IMR-90 (cell line): Measurements from ENCODE around the gene NKPD1. TPM values are rescaled to one million over a fixed set of nuclear protein-coding genes. Genes with fewer than 3 reads are reported as not detected.

Experiments
- ATAC-seq: fragments of 200-7000 bp; cut with Tn5 transposase; 2 replicates; pipeline ENCODE4 v1.9.1; 2020; ENCODE audit warnings: low read depth, mild to moderate bottlenecking, moderate library complexity
- BruUV-seq: library from RNA; stranded (reverse); fragments of 400-500 nt; replicated peaks from 2 replicates; lab custom pipeline; 2021; lab: Mats Ljungman, UMichigan
- CTCF ChIA-PET: fragments of 300-600 bp; formaldehyde crosslinking; extraction: SDS; loops from one replicate; lab custom pipeline; 2021; ENCODE audit warnings: antibody characterized with exemption; lab: Yijun Ruan, JAX
- POLR2A ChIA-PET: fragments of 300-600 bp; sonication (Branson Sonifier 250); formaldehyde crosslinking; loops from one replicate; lab custom pipeline; 2022; ENCODE audit warnings: antibody characterized with exemption; ENCODE audit not compliant: unreplicated experiment; lab: Charles Lee
- DNase-seq: peaks from one replicate; pipeline ENCODE4 v3.0.0; 2013
- H2AFZ ChIP-seq: replicated peaks from 2 replicates; pipeline ENCODE3; 2013; ENCODE audit warnings: low read length, mild to moderate bottlenecking; ENCODE audit not compliant: poor library complexity
- H2AK5ac ChIP-seq: 2 replicates; pipeline ENCODE4 v1.6.1; 2013; ENCODE audit warnings: low read depth, low read length, inconsistent platforms
- H2AK9ac ChIP-seq: replicated peaks from 2 replicates; pipeline ENCODE3; 2013; ENCODE audit warnings: mild to moderate bottlenecking, low read depth, low read length, moderate library complexity; ENCODE audit not compliant: poor library complexity
- H2BK120ac ChIP-seq: 2 replicates; pipeline ENCODE4 v1.6.1; 2013; ENCODE audit warnings: low read depth, low read length, inconsistent platforms
- H2BK15ac ChIP-seq: 3 replicates; pipeline ENCODE4 v1.6.1; 2013; ENCODE audit warnings: low read depth, low read length, inconsistent platforms
- H2BK20ac ChIP-seq: 2 replicates; pipeline ENCODE4 v1.6.1; 2013; ENCODE audit warnings: low read depth, mild to moderate bottlenecking, inconsistent platforms, low read length, moderate library complexity
- H2BK5ac ChIP-seq: 2 replicates; pipeline ENCODE4 v1.6.1; 2013; ENCODE audit warnings: mild to moderate bottlenecking, low read depth, low read length, inconsistent platforms; ENCODE audit not compliant: poor library complexity, severe bottlenecking
- H3K14ac ChIP-seq: replicated peaks from 2 replicates; pipeline ENCODE4 v1.6.1; 2013; ENCODE audit warnings: low read depth, low read length, inconsistent platforms
- H3K18ac ChIP-seq: 2 replicates; pipeline ENCODE4 v1.6.1; 2013; ENCODE audit warnings: low read depth, low read length, control low read depth
- H3K23ac ChIP-seq: 2 replicates; pipeline ENCODE4 v1.6.1; 2013; ENCODE audit warnings: low read depth, low read length, inconsistent platforms
- H3K27ac ChIP-seq: 2 replicates; pipeline ENCODE4 v1.5.1; 2013; ENCODE audit warnings: mild to moderate bottlenecking, control low read depth, low read length; ENCODE audit not compliant: insufficient read depth
- H3K27me3 ChIP-seq: 2 replicates; pipeline ENCODE4 v1.6.1; 2013; ENCODE audit warnings: low read length; ENCODE audit not compliant: control insufficient read depth, insufficient read depth
- H3K36me3 ChIP-seq: 2 replicates; pipeline ENCODE4 v1.6.1; 2013; ENCODE audit warnings: low read length, mixed read lengths; ENCODE audit not compliant: control insufficient read depth, insufficient read depth
- H3K4ac ChIP-seq: 2 replicates; pipeline ENCODE4 v1.6.1; 2013; ENCODE audit warnings: low read depth, low read length, inconsistent platforms
- H3K4me1 ChIP-seq: 2 replicates; pipeline ENCODE4 v1.6.1; 2013; ENCODE audit warnings: low read length, mixed read lengths; ENCODE audit not compliant: control insufficient read depth, insufficient read depth
- H3K4me2 ChIP-seq: 2 replicates; pipeline ENCODE4 v1.6.1; 2013; ENCODE audit warnings: low read depth, mild to moderate bottlenecking, control low read depth, low read length, moderate library complexity
- H3K4me3 ChIP-seq: 2 replicates; pipeline ENCODE4 v1.5.1; 2013; ENCODE audit warnings: low read depth, mild to moderate bottlenecking, control low read depth, low read length, moderate library complexity; ENCODE audit not compliant: insufficient read depth
- H3K56ac ChIP-seq: 2 replicates; pipeline ENCODE4 v1.6.1; 2013; ENCODE audit warnings: low read length, inconsistent platforms; ENCODE audit not compliant: insufficient read depth; ENCODE audit errors: extremely low read depth
- H3K79me1 ChIP-seq, 2 experiments: 2 replicates each; pipeline ENCODE4 v1.6.1; 2013; ENCODE audit warnings: low read length in 2 of 2, inconsistent platforms in 1 of 2, low read depth in 1 of 2
- H3K9ac ChIP-seq: 2 replicates; pipeline ENCODE4 v1.6.1; 2013; ENCODE audit warnings: low read depth, low read length, control low read depth
- H3K9me1 ChIP-seq: 2 replicates; pipeline ENCODE4 v1.6.1; 2013; ENCODE audit warnings: low read length, inconsistent platforms; ENCODE audit not compliant: insufficient read depth
- H3K9me3 ChIP-seq: 2 replicates; pipeline ENCODE4 v1.6.1; 2013; ENCODE audit warnings: low read length; ENCODE audit not compliant: control insufficient read depth, insufficient read depth
- H4K20me1 ChIP-seq: 2 replicates; pipeline ENCODE4 v1.6.1; 2013; ENCODE audit warnings: low read length, inconsistent platforms; ENCODE audit not compliant: insufficient read depth
- H4K5ac ChIP-seq: 2 replicates; pipeline ENCODE4 v1.6.1; 2013; ENCODE audit warnings: mild to moderate bottlenecking, low read depth, low read length, control low read depth
- H4K8ac ChIP-seq, 2 experiments: 2 replicates each; pipeline ENCODE4 v1.6.1; 2013; ENCODE audit warnings: low read depth in 2 of 2, low read length in 2 of 2, control low read depth in 1 of 2, inconsistent platforms in 1 of 2
- H4K91ac ChIP-seq: 2 replicates; pipeline ENCODE4 v1.6.1; 2013; ENCODE audit warnings: low read depth, low read length, inconsistent platforms; ENCODE audit not compliant: insufficient read depth
- BHLHE40 ChIP-seq: fragments of 150-350 bp; IDR thresholded peaks from 2 replicates; pipeline ENCODE4 v1.6.1; 2016; ENCODE audit warnings: mild to moderate bottlenecking, low read depth, low read length
- CEBPB ChIP-seq: IDR thresholded peaks from 2 replicates; pipeline ENCODE4 v1.6.1; 2012; ENCODE audit warnings: low read depth, low read length, improper control_type of control experiment
- FOS ChIP-seq: fragments of 150-350 bp; IDR thresholded peaks from 2 replicates; pipeline ENCODE4 v1.6.1; 2016; ENCODE audit warnings: low read depth, low read length
- NFE2L2 ChIP-seq: fragments of 150-350 bp; IDR thresholded peaks from 2 replicates; pipeline ENCODE4 v1.6.1; 2016; ENCODE audit warnings: low read depth, mild to moderate bottlenecking, low read length
- RFX5 ChIP-seq: IDR thresholded peaks from 2 replicates; pipeline ENCODE4 v1.8.0; 2012; ENCODE audit warnings: low read depth, mild to moderate bottlenecking, low read length, moderate library complexity
- USF2 ChIP-seq: fragments of 150-350 bp; IDR thresholded peaks from 2 replicates; pipeline ENCODE4 v1.6.1; 2017; ENCODE audit warnings: mild to moderate bottlenecking, antibody characterized with exemption, low read length, low read depth
- WGBS, 2 experiments: methylation state at CpG; one replicate each; pipeline versions ENCODE4 v1.1.5 to v1.1.7; 2013; ENCODE audit warnings: missing lambda C conversion rate in 2 of 2; ENCODE audit not compliant: insufficient read length in 1 of 2; ENCODE audit errors: extremely low coverage in 2 of 2; 5-methylcytosine and 5-hydroxymethylcytosine counted together
- dilution Hi-C: fragments of 300-500 bp; cut with HindIII; formaldehyde crosslinking; loops from one replicate; pipeline ENCODE4 v1.14.3; 2018; ENCODE audit warnings: low sequenced_read_pairs; ENCODE audit not compliant: unreplicated experiment
- in situ Hi-C: fragments of 300-500 bp; cut with MboI; formaldehyde crosslinking; loops from 3 replicates; pipeline ENCODE4 v1.14.3; 2019; ENCODE audit warnings: low sequenced_read_pairs, inconsistent platforms, mixed read lengths
- intact Hi-C: fragments of 100-400 bp; cut with micrococcal nuclease; formaldehyde crosslinking; loops from 2 replicates; pipeline ENCODE4 v1.10.0; 2022
- polyA plus RNA-seq, 3 experiments: library from polyadenylated mRNA; depleted of rRNA; stranded (reverse); fragments of >200 nt; gene quantifications; 2 replicates each; pipeline ENCODE4 v1.2.3, GENCODE V29; 2012; ENCODE audit warnings: low replicate concordance in 1 of 3
- total RNA-seq: library from RNA; depleted of rRNA; stranded (reverse); fragments of >200 nt; gene quantifications from 2 replicates; pipeline ENCODE4 v1.2.3, GENCODE V29; 2012

Gene NKPD1
- total and polyA plus RNA-seq, 2 of the 4 experiments (the other 2 are of a cell fraction), result under 0.01 to 0.09 TPM

- Histone ChIP-seq H3K27me3 (peaks cover 25% of the 10 kb centered on the region), H3K9me3 (no peaks in the 10 kb centered on the region), H4K5ac (no peak overlapping the region), H2BK5ac (no peak overlapping the region), H3K9ac (no peak overlapping the region), H3K56ac (no peak overlapping the region), H4K8ac (peak overlapping the region in 1 of 2 experiments; percentile 18; a peak in 1 of 4 replicates), H3K79me1 (no peaks in the 10 kb centered on the region), H3K4me2 (peak overlapping the region; percentile 37; the same call in 1 of the 2 replicates), H3K27ac (no peak overlapping the region), H3K23ac (no peak overlapping the region), H3K4ac (no peak overlapping the region), H2BK20ac (no peak overlapping the region), H3K4me1 (peaks cover 18% of the 10 kb centered on the region), H4K91ac (no peak overlapping the region), H3K18ac (no peak overlapping the region), H3K14ac (no peak overlapping the region), H3K9me1 (peaks cover 7% of the 10 kb centered on the region; the same call in 1 of the 2 replicates), H2AFZ (peak overlapping the region; percentile 86), H2BK120ac (no peak overlapping the region), H3K4me3 (no peak overlapping the region), H2BK15ac (no peak overlapping the region), H4K20me1 (peaks cover 8% of the 10 kb centered on the region), H3K36me3 (no peaks in the 10 kb centered on the region), H2AK5ac (0 out of 2 replicates have a peak overlapping the region, but pooled peaks have one; percentile 56), H2AK9ac (peak overlapping the region; percentile 77)
- no peak for TF ChIP-seq NFE2L2
- TF ChIP-seq BHLHE40, result peak; percentile 81
- no peak for TF ChIP-seq CEBPB
- no peak for TF ChIP-seq RFX5
- 0 out of 2 replicates have a peak, but pooled peaks have one; percentile 15 for TF ChIP-seq FOS
- peak; percentile 87 for TF ChIP-seq USF2
- BruUV-seq, result no TSS peak
- CTCF ChIA-PET, result interaction anchor here (0.7 kb wide), 1 partner anchor 12 kb away, joined by 8 read pairs; no protein-coding TSS in a partner anchor
- ATAC-seq, result peak; percentile 52
- POLR2A ChIA-PET, result no interaction called here
- in situ Hi-C loops (no loop called here), dilution Hi-C loops (no loop called here), intact Hi-C loops (no loop called here)
- 37% methylated on average over 11 of the region's 19 CpGs; no CpG with 5 or more reads in 1 of the 2 experiments for WGBS, 2 experiments
- DNase-seq, result peak; percentile 86
Observed at GRCh38 chr19:45154064-45154827, 6.5 kb downstream of the NKPD1 start.
